Endodermal cell (in vitro differentiated cells): ENCODE data around the gene FBRSL1. TPM values are rescaled to one million over a fixed set of nuclear protein-coding genes. Genes with fewer than 3 reads are reported as not detected.

Experiments used
- DNase-seq: peaks from one replicate; pipeline ENCODE4 v3.0.0-alpha.2; 2017
- H3K27ac ChIP-seq: 2 replicates; pipeline ENCODE4 v1.5.1; 2013; ENCODE audit warnings: mild to moderate bottlenecking, low read depth, low read length, moderate library complexity
- H3K27me3 ChIP-seq: 2 replicates; pipeline ENCODE4 v1.6.1; 2013; ENCODE audit warnings: mild to moderate bottlenecking, low read length, moderate library complexity; ENCODE audit not compliant: insufficient read depth, control insufficient read depth, poor library complexity, severe bottlenecking
- H3K36me3 ChIP-seq: 2 replicates; pipeline ENCODE4 v1.7.0; 2013; ENCODE audit warnings: mild to moderate bottlenecking, low read length, moderate library complexity; ENCODE audit not compliant: control insufficient read depth, insufficient read depth
- H3K4me1 ChIP-seq: one replicate; pipeline ENCODE4 v1.7.0; 2013; ENCODE audit warnings: low read length; ENCODE audit not compliant: control insufficient read depth, insufficient read depth
- H3K4me3 ChIP-seq: 2 replicates; pipeline ENCODE4 v1.5.1; 2013; ENCODE audit warnings: mild to moderate bottlenecking, low read length, moderate library complexity
- H3K9ac ChIP-seq: 2 replicates; pipeline ENCODE4 v1.6.1; 2013; ENCODE audit warnings: mild to moderate bottlenecking, low read length, moderate library complexity; ENCODE audit not compliant: poor library complexity, severe bottlenecking; ENCODE audit errors: extremely low read depth
- H3K9me3 ChIP-seq: 2 replicates; pipeline ENCODE4 v1.6.1; 2013; ENCODE audit warnings: mild to moderate bottlenecking, low read length, moderate library complexity; ENCODE audit not compliant: control insufficient read depth
- H3K27ac Mint-ChIP-seq: 2 replicates; pipeline ENCODE4 v1.8.0; 2020; ENCODE audit warnings: mixed read lengths
- H3K27me3 Mint-ChIP-seq: 2 replicates; pipeline ENCODE4 v1.8.0; 2021; ENCODE audit warnings: mild to moderate bottlenecking, mixed read lengths; ENCODE audit not compliant: insufficient read depth
- H3K36me3 Mint-ChIP-seq: 2 replicates; pipeline ENCODE4 v1.8.0; 2020; ENCODE audit warnings: low read depth, mixed read lengths
- H3K4me1 Mint-ChIP-seq: 2 replicates; pipeline ENCODE4 v1.8.0; 2020; ENCODE audit warnings: mixed read lengths
- H3K4me3 Mint-ChIP-seq: 2 replicates; pipeline ENCODE4 v1.8.0; 2020; ENCODE audit warnings: mild to moderate bottlenecking, moderate library complexity, mixed read lengths
- H3K9me3 Mint-ChIP-seq: 2 replicates; pipeline ENCODE4 v1.8.0; 2020; ENCODE audit warnings: mild to moderate bottlenecking, mixed read lengths
- CTCF ChIP-seq: fragments of 200-600 bp; sonication (generic); conservative IDR thresholded peaks from 2 replicates; pipeline ENCODE4 v1.5.0; 2021; ENCODE audit warnings: antibody characterized with exemption, mild to moderate bottlenecking
- WGBS, 2 experiments: methylation state at CpG; one replicate each; pipeline versions ENCODE4 v1.1.5 to v1.1.7; 2013; ENCODE audit warnings: missing lambda C conversion rate in 2 of 2, mixed read lengths in 1 of 2; ENCODE audit not compliant: insufficient coverage in 1 of 2, insufficient read length in 1 of 2; 5-methylcytosine and 5-hydroxymethylcytosine counted together
- total RNA-seq, 2 donors: library from RNA; stranded (reverse); fragmentation: NEBNext Ultra II Directional in 1 of 2; extraction: Animal tissue kit (Norgen Biotek cat#: 25700) in 1 of 2; gene quantifications; 2 replicates in 1 of 2; 3 replicates in 1 of 2; pipeline ENCODE4 v1.2.1, GENCODE V29; 2021

FBRSL1 gene
- total RNA-seq, 2 donors from 2014 or later, result 74.9 to 92.3 TPM

- no peak for TF ChIP-seq CTCF
- Histone ChIP-seq H3K4me3 (no peak overlapping the region), H3K9ac (no peak overlapping the region), H3K4me1 (no peaks in the 10 kb centered on the region), H3K36me3 (no peaks in the 10 kb centered on the region), H3K27ac (no peak overlapping the region), H3K27me3 (peaks cover 5% of the 10 kb centered on the region), H3K9me3 (peaks cover 25% of the 10 kb centered on the region)
- Mint-ChIP-seq H3K4me1 (peaks cover 20% of the 10 kb centered on the region), H3K27me3 (peaks cover 31% of the 10 kb centered on the region), H3K27ac (no peak overlapping the region), H3K36me3 (no peaks in the 10 kb centered on the region), H3K9me3 (peaks cover 4% of the 10 kb centered on the region), H3K4me3 (no peak overlapping the region)
- no peak for DNase-seq
- 85 to 87% methylated on average over 12 to 13 of the region's 13 CpGs for WGBS, 2 experiments
Observed at GRCh38 chr12:132467511-132467910, 22.4 kb upstream of the FBRSL1 start.

GRCh38 chr12:132469423-132469822 is 20.5 kb upstream of the FBRSL1 start:
- H3K36me3 Mint-ChIP-seq, result no peaks in the 10 kb centered on the region
- H3K27me3 ChIP-seq, result peaks cover 5% of the 10 kb centered on the region
- peaks cover 7% of the 10 kb centered on the region for H3K9me3 ChIP-seq
- no peak overlapping the region for H3K27ac ChIP-seq
- no peak overlapping the region for H3K4me3 ChIP-seq
- H3K27me3 Mint-ChIP-seq, result peaks cover 30% of the 10 kb centered on the region
- H3K4me1 ChIP-seq, result no peaks in the 10 kb centered on the region
- H3K4me1 Mint-ChIP-seq, result peaks cover 20% of the 10 kb centered on the region
- H3K4me3 Mint-ChIP-seq, result no peak overlapping the region
- no peak overlapping the region for H3K9ac ChIP-seq
- 53 to 62% methylated on average over 3 to 9 of the region's 9 CpGs for WGBS, 2 experiments
- TF ChIP-seq CTCF, result no peak
- no peak for DNase-seq
- peaks cover 4% of the 10 kb centered on the region for H3K9me3 Mint-ChIP-seq
- no peak overlapping the region for H3K27ac Mint-ChIP-seq
- H3K36me3 ChIP-seq, result no peaks in the 10 kb centered on the region

DNA sequence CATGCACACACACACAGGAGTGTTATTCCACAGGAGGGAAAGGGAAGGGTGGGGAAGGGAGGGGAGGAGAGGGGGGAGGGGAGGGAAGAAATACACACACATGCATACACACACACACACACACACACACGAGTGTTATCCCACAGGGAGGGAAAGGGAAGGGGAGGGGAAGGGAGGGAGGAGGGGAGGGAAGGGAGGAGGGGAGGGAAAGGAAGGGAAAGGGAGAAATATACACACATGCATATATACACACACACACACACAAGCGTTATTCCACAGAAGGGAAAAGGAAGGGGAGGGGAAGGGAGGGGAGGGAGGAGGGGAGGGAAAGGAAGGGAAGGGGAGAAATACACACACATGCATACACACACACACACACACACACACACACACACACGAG is 19.6 kb upstream of the FBRSL1 start:
- Histone ChIP-seq H3K27ac (no peak overlapping the region), H3K4me1 (no peaks in the 10 kb centered on the region), H3K4me3 (no peak overlapping the region), H3K36me3 (no peaks in the 10 kb centered on the region), H3K27me3 (peaks cover 5% of the 10 kb centered on the region), H3K9ac (no peak overlapping the region), H3K9me3 (peaks cover 4% of the 10 kb centered on the region)
- H3K27ac Mint-ChIP-seq, result no peak overlapping the region
- peaks cover 6% of the 10 kb centered on the region for H3K9me3 Mint-ChIP-seq
- no CpG with 5 or more reads among the region's 3 CpGs for WGBS, 2 experiments
- H3K4me1 Mint-ChIP-seq, result peaks cover 15% of the 10 kb centered on the region
- H3K36me3 Mint-ChIP-seq, result no peaks in the 10 kb centered on the region
- no peak for TF ChIP-seq CTCF
- no peak for DNase-seq
- H3K4me3 Mint-ChIP-seq, result no peak overlapping the region
- peaks cover 32% of the 10 kb centered on the region for H3K27me3 Mint-ChIP-seq
